Peyer's patch (tissue), 4 donors: ENCODE data around the gene LIF.

ENCODE experiments used
- POLR2A ChIP-seq, 2 donors: fragments of 450-650 bp; IDR thresholded peaks; one replicate each; pipeline ENCODE4 v1.5.1; 2017; ENCODE audit warnings: antibody characterized with exemption in 2 of 2, mild to moderate bottlenecking in 2 of 2, moderate library complexity in 2 of 2
- TF ChIP-seq, protein P1 (sequence below), 6 experiments: fragments of 450-650 bp in 4 of 6; fragments of 200-600 bp in 2 of 6; sonication (generic) in 1 of 6; IDR thresholded peaks; one replicate each; pipeline ENCODE4 v1.5.1; 2017 to 2019; ENCODE audit warnings: antibody characterized with exemption in 6 of 6, mild to moderate bottlenecking in 3 of 6, moderate library complexity in 1 of 6

DNA sequence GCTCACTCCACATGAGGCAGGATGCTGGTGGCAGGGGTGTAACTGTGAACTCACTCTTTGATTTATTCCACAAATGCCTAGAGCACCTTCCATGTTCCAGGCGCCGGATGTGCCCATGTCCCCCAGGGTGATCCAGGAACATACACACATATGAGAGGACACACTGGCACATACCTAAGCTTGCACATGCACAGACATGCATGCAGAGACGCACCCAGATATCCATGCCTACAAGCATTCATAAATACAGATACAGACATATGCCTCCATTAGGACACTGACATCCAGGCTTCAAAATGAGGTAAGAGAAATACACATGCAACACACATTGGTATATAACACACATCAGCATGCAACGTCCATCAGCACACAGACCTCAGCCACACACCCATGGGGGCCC, 15.6 kb upstream of the LIF start:
- TF ChIP-seq, protein P1, sequence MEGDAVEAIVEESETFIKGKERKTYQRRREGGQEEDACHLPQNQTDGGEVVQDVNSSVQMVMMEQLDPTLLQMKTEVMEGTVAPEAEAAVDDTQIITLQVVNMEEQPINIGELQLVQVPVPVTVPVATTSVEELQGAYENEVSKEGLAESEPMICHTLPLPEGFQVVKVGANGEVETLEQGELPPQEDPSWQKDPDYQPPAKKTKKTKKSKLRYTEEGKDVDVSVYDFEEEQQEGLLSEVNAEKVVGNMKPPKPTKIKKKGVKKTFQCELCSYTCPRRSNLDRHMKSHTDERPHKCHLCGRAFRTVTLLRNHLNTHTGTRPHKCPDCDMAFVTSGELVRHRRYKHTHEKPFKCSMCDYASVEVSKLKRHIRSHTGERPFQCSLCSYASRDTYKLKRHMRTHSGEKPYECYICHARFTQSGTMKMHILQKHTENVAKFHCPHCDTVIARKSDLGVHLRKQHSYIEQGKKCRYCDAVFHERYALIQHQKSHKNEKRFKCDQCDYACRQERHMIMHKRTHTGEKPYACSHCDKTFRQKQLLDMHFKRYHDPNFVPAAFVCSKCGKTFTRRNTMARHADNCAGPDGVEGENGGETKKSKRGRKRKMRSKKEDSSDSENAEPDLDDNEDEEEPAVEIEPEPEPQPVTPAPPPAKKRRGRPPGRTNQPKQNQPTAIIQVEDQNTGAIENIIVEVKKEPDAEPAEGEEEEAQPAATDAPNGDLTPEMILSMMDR (IDR thresholded peaks at IDR 0.05): no peak
- no peak for TF ChIP-seq POLR2A (IDR thresholded peaks at IDR 0.05)
